ENCODE results near the gene FIZ1. TPM values are rescaled to one million over a fixed set of nuclear protein-coding genes. Genes with fewer than 3 reads are reported as not detected.

Gene FIZ1
- total and polyA plus RNA-seq, 8 donors, result 6.8 to 12.6 (median 10.3) TPM

DNA sequence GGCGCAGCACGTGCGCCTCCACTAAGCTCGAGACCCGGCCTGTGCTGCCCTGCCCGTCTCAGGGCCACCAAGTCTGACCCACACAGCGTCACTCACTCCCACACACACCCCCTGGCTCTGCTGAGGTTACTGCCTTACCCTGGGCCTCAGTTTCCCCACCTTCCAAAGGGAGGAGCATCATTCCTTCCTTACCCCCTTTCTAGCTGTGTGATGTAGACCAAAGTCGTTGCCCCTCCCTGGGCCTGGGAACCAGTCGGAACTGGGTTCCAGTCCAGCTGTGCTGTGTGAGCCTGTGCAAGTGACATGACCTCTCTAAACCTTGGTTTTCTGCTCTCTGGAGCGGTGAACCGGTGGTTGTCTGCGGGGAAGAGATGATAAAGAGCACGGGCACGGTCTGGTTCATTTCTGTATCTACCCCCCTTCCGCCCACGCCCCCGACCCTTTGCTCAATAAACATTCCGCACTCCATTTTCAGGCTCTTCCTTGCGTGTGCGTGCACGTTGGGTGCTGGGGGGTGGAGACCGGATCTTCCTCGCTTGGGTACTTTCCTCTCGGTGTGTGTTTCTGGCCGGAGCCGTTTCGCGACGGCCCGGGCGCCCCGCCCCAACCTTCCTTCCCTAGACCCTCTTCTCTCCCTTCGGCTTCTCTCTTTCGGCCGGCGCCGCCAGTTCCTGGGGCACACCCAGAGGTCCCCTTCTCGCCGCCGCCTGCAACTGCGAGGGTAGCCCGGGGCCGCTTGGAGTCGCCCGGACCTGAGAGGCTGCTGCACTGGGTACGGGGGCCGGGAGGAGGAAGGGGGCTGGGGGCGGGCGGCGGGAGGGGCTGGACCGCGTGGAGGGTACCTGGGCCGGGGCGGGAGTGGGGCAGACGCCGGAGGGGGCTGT is 43.9 kb upstream of the FIZ1 start, which contains the start of gene ZNF581:
TSS of gene ZNF581 (plus strand) at position 647 of the 884 bp plus-strand sequence. CDS start 923 bp downstream, outside the sequence.
- Histone ChIP-seq H3K9me3 (no peaks in the 10 kb centered on the region), H3K4me1 (peaks cover 7 to 19% (median 12%) of the 10 kb centered on the region in 3 donors), H3K4me3 (peak within 1 kb of the TSS; percentile 33 to 86 (median 68)), H3K27me3 (no peaks in the 10 kb centered on the region), H3K36me3 (no peaks in the 10 kb centered on the region), H3K27ac (peak within 1 kb of the TSS; percentile 31 to 89 (median 54))
- WGBS, 2 donors, result 2 to 3% methylated on average over 49 to 56 of the region's 56 CpGs
- intact Hi-C loops (cut with DNase I), result no loop called here
- DNase-seq (peak; percentile 64 to 91 (median 76)), ATAC-seq (peak; percentile 49 to 64 (median 62)), FAIRE-seq (no peak)
- TF ChIP-seq, protein P1, sequence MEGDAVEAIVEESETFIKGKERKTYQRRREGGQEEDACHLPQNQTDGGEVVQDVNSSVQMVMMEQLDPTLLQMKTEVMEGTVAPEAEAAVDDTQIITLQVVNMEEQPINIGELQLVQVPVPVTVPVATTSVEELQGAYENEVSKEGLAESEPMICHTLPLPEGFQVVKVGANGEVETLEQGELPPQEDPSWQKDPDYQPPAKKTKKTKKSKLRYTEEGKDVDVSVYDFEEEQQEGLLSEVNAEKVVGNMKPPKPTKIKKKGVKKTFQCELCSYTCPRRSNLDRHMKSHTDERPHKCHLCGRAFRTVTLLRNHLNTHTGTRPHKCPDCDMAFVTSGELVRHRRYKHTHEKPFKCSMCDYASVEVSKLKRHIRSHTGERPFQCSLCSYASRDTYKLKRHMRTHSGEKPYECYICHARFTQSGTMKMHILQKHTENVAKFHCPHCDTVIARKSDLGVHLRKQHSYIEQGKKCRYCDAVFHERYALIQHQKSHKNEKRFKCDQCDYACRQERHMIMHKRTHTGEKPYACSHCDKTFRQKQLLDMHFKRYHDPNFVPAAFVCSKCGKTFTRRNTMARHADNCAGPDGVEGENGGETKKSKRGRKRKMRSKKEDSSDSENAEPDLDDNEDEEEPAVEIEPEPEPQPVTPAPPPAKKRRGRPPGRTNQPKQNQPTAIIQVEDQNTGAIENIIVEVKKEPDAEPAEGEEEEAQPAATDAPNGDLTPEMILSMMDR (IDR thresholded peaks at IDR 0.05), result no peak

DNA sequence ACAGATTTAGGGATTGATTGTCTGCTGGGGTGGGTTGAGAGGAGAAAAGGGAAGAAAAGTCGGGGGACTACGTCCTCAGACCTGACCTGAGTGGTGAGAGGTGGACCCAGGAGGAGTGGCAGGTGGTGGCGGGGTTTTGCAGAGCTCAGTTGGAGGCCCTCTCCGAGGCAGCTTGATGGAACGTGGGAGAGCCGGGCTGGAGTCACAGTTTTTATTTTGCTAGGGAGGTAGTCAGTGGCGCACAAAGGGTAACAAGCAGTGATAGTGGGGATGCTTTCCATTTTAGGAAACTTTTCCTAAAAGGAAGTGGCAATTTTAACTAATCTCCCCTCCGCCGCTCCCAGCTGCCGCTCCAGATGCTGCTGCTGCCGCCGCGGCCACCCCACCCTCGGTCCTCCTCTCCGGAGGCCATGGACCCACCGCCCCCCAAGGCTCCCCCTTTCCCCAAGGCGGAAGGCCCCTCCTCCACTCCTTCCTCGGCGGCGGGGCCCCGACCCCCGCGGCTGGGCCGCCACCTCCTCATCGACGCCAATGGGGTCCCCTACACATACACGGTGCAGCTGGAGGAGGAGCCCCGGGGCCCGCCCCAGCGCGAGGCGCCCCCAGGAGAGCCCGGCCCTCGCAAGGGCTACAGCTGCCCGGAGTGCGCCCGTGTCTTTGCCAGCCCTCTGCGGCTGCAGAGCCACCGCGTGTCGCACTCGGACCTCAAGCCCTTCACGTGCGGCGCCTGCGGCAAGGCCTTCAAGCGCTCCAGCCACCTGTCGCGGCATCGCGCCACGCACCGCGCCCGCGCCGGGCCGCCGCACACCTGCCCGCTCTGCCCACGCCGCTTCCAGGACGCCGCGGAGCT is 43.1 kb upstream of the FIZ1 start:
- DNase-seq, result peak in 3 of 6 donors; percentile 32 to 82 (median 59)
- no peaks in the 10 kb centered on the region for H3K36me3 ChIP-seq
- peaks cover 7 to 17% (median 10%) of the 10 kb centered on the region in 3 donors for H3K4me1 ChIP-seq
- TF ChIP-seq, protein P1 (IDR thresholded peaks at IDR 0.05), result no peak
- H3K4me3 ChIP-seq, result peak overlapping the region; percentile 33 to 86 (median 68)
- intact Hi-C loops (cut with DNase I), result no loop called here
- H3K27me3 ChIP-seq, result no peaks in the 10 kb centered on the region
- FAIRE-seq, result no peak
- H3K27ac ChIP-seq, result peak overlapping the region; percentile 31 to 89 (median 54)
- peak; percentile 1 to 6 (median 4) for ATAC-seq
- H3K9me3 ChIP-seq, result no peaks in the 10 kb centered on the region
- WGBS, 2 donors, result 1% methylated on average over 36 to 65 of the region's 65 CpGs

DNA sequence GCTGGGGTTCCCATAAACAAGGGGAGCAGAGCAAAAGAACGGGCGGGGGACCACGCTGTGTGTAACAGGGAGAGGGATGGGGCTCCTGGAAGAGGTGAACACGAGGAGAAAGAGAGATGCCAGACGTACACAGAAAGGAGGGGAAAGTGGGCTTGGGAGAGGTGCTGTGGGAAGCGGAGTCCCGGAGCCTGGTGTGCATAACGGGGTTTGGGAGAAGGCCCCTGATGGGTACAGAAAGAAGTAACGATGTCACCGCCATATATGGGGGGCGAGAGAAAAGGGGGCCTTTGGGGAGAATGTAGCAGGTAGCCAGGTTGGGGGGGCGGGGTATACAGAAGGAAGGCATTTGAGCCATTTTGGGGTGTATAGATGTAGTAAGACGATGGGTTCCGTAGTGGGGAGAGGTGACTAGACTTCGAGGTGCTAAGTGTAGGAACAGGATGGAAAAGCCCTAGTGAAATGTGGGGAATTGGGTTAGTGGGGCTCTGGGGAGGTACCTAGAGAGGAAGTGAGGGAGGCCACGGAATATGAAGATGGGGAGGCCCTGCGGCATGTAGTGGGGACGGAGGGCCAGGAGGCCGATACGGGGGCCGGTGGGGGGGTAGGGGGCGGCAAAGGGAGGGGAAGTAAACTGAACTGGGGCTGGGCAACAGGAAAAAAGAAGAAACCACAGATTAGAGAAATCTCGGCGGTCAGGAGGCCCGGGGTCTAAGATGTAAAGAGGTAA is 42.3 kb upstream of the FIZ1 start:
- Histone ChIP-seq H3K27ac (peak overlapping the region; percentile 64 to 89 (median 82)), H3K4me3 (peak overlapping the region; percentile 63 to 86 (median 71)), H3K36me3 (no peaks in the 10 kb centered on the region), H3K27me3 (no peaks in the 10 kb centered on the region), H3K4me1 (peaks cover 7 to 13% (median 10%) of the 10 kb centered on the region in 3 donors), H3K9me3 (no peaks in the 10 kb centered on the region)
- FAIRE-seq, result no peak
- 1 to 2% methylated on average over 25 of the region's 25 CpGs for WGBS, 2 donors
- peak in 2 of 6 donors; percentile 17 to 18 for DNase-seq
- intact Hi-C loops (cut with DNase I), result no loop called here
- TF ChIP-seq, protein P1 (IDR thresholded peaks at IDR 0.05), result no peak
- ATAC-seq, result peak in 3 of 4 donors; percentile 1 to 2 (median 2)

DNA sequence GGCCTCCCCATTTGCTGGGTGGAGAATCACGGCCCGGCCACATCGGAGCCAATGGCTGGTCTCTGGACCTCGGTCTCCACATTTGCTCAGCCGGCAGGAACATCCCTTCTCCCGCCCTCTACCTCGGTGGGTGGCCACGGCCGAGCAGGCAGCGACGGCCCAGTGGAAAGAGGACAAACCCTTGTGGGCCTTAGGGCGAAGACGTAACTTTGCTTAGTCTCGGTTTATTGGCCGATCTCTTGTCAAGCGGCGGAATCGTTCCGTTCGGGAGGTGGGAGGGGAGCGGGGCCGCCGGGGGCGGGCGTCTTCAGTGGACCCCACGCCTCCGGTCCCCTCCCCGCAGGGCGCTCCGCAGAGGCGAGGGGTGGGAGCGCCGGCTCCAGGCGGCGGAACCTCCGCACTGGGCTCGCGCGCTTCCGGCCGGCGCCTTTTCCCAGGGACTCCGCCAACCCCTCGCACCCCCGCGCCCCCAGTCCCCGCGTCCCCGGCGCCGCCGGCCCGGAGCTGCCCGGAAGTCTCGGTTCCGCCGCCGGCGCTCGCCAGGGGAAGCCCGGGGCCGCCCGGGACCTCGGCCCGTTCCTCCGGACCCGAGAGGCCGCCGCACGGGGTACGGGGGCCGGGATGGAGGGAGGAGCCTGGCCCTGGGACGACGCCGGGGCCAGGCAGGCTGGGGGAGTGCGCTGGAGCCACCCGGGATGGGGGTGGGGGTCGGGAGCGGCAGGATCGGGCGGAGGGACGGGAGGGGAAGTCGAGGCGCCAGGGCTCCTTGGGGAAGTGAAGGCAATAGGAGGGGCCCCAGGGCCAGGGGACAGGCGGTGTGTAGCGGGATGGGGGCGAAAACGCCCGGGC is 41.5 kb upstream of the FIZ1 start, which contains the start of gene ZNF580:
TSS of gene ZNF580 (plus strand) at position 426 of the 849 bp plus-strand sequence. CDS start 1,507 bp downstream, outside the sequence.
- FAIRE-seq, result no peak
- 0 to 1% methylated on average over 65 to 89 of the region's 89 CpGs for WGBS, 2 donors

More for the DNA sequence above, 41.5 kb upstream of the FIZ1 start, which contains the start of gene ZNF580:
- Histone ChIP-seq H3K4me1 (peaks cover 13 to 18% (median 14%) of the 10 kb centered on the region in 3 donors), H3K27ac (peak within 1 kb of the TSS; percentile 64 to 89 (median 82)), H3K27me3 (no peaks in the 10 kb centered on the region), H3K36me3 (no peaks in the 10 kb centered on the region), H3K9me3 (no peaks in the 10 kb centered on the region), H3K4me3 (peak within 1 kb of the TSS; percentile 63 to 86 (median 71))
- intact Hi-C loops (cut with DNase I), result no loop called here
- TF ChIP-seq, protein P1 (IDR thresholded peaks at IDR 0.05), result no peak
- peak; percentile 54 to 91 (median 72) for DNase-seq
- ATAC-seq, result peak; percentile 65 to 72 (median 70)

Data from pancreas (tissue), 10 donors.